Lung (tissue), 12 donors: Measurements from ENCODE around the gene CTLA4. TPM values are rescaled to one million over a fixed set of nuclear protein-coding genes. Genes with fewer than 3 reads are reported as not detected.

Experiments used
- ATAC-seq: fragments of 200-7000 bp; cut with Tn5 transposase; one replicate; pipeline ENCODE4 v1.9.1; 2020; ENCODE audit warnings: moderate number of reproducible peaks; ENCODE audit not compliant: insufficient read depth, low FRiP score
- DNase-seq, 3 donors: peaks; one replicate each; pipeline ENCODE4 v3.0.0-alpha.2; 2013 to 2017
- H3K27ac ChIP-seq, 2 donors: one replicate each; pipeline ENCODE4 v1.5.1; 2013; ENCODE audit warnings: mild to moderate bottlenecking in 2 of 2, moderate library complexity in 2 of 2, control low read depth in 1 of 2, inconsistent platforms in 1 of 2, low read depth in 1 of 2, low read length in 1 of 2
- H3K27me3 ChIP-seq, 3 donors: one replicate each; pipeline ENCODE4 v1.5.1; 2013; ENCODE audit warnings: low read length in 2 of 3; ENCODE audit not compliant: control insufficient read depth in 3 of 3, insufficient read depth in 3 of 3
- H3K36me3 ChIP-seq, 4 donors: one replicate each; pipeline ENCODE4 v1.5.1; 2013; ENCODE audit warnings: low read length in 4 of 4, mild to moderate bottlenecking in 1 of 4, moderate library complexity in 1 of 4; ENCODE audit not compliant: control insufficient read depth in 4 of 4, insufficient read depth in 4 of 4
- H3K4me1 ChIP-seq, 5 donors: one replicate each; pipeline ENCODE4 v1.5.1; 2013; ENCODE audit warnings: low read length in 5 of 5, mild to moderate bottlenecking in 2 of 5, moderate library complexity in 1 of 5; ENCODE audit not compliant: control insufficient read depth in 5 of 5, insufficient read depth in 5 of 5
- H3K4me3 ChIP-seq: one replicate; pipeline ENCODE4 v1.5.1; 2013; ENCODE audit warnings: mild to moderate bottlenecking, control low read depth, moderate library complexity
- H3K9ac ChIP-seq, 2 donors: one replicate each; pipeline ENCODE4 v1.5.1; 2013; ENCODE audit warnings: low read length in 2 of 2, control low read depth in 1 of 2; ENCODE audit not compliant: insufficient read depth in 1 of 2
- H3K9me3 ChIP-seq, 4 donors: one replicate each; pipeline ENCODE4 v1.5.1; 2013; ENCODE audit warnings: low read length in 3 of 4, mild to moderate bottlenecking in 1 of 4, moderate library complexity in 1 of 4; ENCODE audit not compliant: control insufficient read depth in 4 of 4, insufficient read depth in 3 of 4
- WGBS, 2 donors: extraction: QIAGEN DNeasy Blood & Tissue Kit; methylation state at CpG; one replicate each; pipeline ENCODE4 v1.1.7; 2013; 5-methylcytosine and 5-hydroxymethylcytosine counted together
- polyA plus RNA-seq, 2 donors: library from polyadenylated mRNA; stranded (reverse); fragments of 200-250 nt; gene quantifications; one replicate each; pipeline ENCODE4 v1.2.1, GENCODE V29; 2013
- total RNA-seq, 2 donors: library from RNA; depleted of rRNA in 1 of 2; stranded (reverse); fragments of >200 nt in 1 of 2; gene quantifications; one replicate each; pipeline ENCODE4 v1.2.1, GENCODE V29; 2014 to 2021
- TF ChIP-seq, protein P1 (sequence below): IDR thresholded peaks from 2 replicates; pipeline ENCODE4 v1.5.1; 2012; ENCODE audit warnings: mild to moderate bottlenecking; ENCODE audit errors: control extremely low read depth, extremely low read depth
- donor health status: control.
- donor health status: control.
- donor health status: Bipolar disorder and iron deficiency.
- donor health status: healthy.
- donor health status: DM: yes; HTN: yes; CAD: no.

CTLA4 gene
- total and polyA plus RNA-seq, 4 donors: 0.10 to 3.9 (median 1.4) TPM

DNA sequence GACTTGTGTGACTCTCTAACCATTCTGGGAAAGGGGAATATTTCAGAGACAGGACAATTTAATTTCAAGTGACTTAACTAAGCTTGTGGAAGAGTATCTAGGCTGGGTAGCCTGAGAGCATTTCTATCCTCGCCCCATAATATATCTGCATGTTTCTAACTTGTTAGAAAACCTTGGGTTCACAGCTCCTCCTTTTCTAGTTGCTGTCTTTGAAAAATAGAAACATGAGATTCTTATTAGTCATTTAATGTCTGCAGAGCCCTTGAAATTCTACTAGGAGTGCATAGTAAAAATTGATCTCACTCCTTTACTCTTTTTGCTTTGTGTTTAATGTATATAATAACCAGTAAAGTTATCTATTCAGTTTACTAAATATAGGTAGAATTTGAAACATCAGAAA lies 22.4 kb downstream of the CTLA4 start:
- no peaks in the 10 kb centered on the region for H3K27me3 ChIP-seq
- no peaks in the 10 kb centered on the region for H3K36me3 ChIP-seq
- TF ChIP-seq, protein P1, sequence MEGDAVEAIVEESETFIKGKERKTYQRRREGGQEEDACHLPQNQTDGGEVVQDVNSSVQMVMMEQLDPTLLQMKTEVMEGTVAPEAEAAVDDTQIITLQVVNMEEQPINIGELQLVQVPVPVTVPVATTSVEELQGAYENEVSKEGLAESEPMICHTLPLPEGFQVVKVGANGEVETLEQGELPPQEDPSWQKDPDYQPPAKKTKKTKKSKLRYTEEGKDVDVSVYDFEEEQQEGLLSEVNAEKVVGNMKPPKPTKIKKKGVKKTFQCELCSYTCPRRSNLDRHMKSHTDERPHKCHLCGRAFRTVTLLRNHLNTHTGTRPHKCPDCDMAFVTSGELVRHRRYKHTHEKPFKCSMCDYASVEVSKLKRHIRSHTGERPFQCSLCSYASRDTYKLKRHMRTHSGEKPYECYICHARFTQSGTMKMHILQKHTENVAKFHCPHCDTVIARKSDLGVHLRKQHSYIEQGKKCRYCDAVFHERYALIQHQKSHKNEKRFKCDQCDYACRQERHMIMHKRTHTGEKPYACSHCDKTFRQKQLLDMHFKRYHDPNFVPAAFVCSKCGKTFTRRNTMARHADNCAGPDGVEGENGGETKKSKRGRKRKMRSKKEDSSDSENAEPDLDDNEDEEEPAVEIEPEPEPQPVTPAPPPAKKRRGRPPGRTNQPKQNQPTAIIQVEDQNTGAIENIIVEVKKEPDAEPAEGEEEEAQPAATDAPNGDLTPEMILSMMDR: no peak
- no peak for DNase-seq
- no peak overlapping the region for H3K27ac ChIP-seq
- peaks cover 0 to 3% (median 0%) of the 10 kb centered on the region in 5 donors for H3K4me1 ChIP-seq
- 95 to 100% methylated on average over 1 of the region's 1 CpG for WGBS, 2 donors
- no peak overlapping the region for H3K9ac ChIP-seq
- no peak for ATAC-seq
- H3K9me3 ChIP-seq: no peaks in the 10 kb centered on the region
- no peak overlapping the region for H3K4me3 ChIP-seq

- H3K36me3 ChIP-seq: no peaks in the 10 kb centered on the region
- TF ChIP-seq, protein P1: no peak
- no peak for DNase-seq
- no peak overlapping the region for H3K9ac ChIP-seq
- H3K9me3 ChIP-seq: no peaks in the 10 kb centered on the region
- 95 to 100% methylated on average over 1 of the region's 1 CpG for WGBS, 2 donors
- ATAC-seq: no peak
- H3K27me3 ChIP-seq: no peaks in the 10 kb centered on the region
- peaks cover 0 to 3% (median 0%) of the 10 kb centered on the region in 5 donors for H3K4me1 ChIP-seq
- H3K27ac ChIP-seq: no peak overlapping the region
- H3K4me3 ChIP-seq: no peak overlapping the region
Measured at GRCh38 chr2:203890733-203891132, 23.2 kb downstream of the CTLA4 start.

- H3K9ac ChIP-seq: no peak overlapping the region
- 54 to 84% methylated on average over 2 of the region's 2 CpGs for WGBS, 2 donors
- no peaks in the 10 kb centered on the region for H3K27me3 ChIP-seq
- no peaks in the 10 kb centered on the region for H3K9me3 ChIP-seq
- ATAC-seq (no peak), DNase-seq (no peak)
- no peaks in the 10 kb centered on the region for H3K36me3 ChIP-seq
- no peak overlapping the region for H3K4me3 ChIP-seq
- peaks cover 0 to 3% (median 0%) of the 10 kb centered on the region in 5 donors for H3K4me1 ChIP-seq
- TF ChIP-seq, protein P1: no peak
- H3K27ac ChIP-seq: no peak overlapping the region
Measured at GRCh38 chr2:203891474-203891873, 23.9 kb downstream of the CTLA4 start.

GRCh38 chr2:203892207-203892606 lies 24.6 kb downstream of the CTLA4 start:
- H3K4me1 ChIP-seq: peaks cover 0 to 3% (median 0%) of the 10 kb centered on the region in 5 donors
- no peak for DNase-seq
- H3K9me3 ChIP-seq: no peaks in the 10 kb centered on the region
- WGBS, 2 donors: 79 to 96% methylated on average over 4 of the region's 4 CpGs
- H3K27ac ChIP-seq: no peak overlapping the region
- H3K36me3 ChIP-seq: no peaks in the 10 kb centered on the region
- no peaks in the 10 kb centered on the region for H3K27me3 ChIP-seq
- no peak overlapping the region for H3K4me3 ChIP-seq
- no peak overlapping the region for H3K9ac ChIP-seq
- no peak for ATAC-seq
- TF ChIP-seq, protein P1: no peak
